HG03280 (cell line): ENCODE data around the gene AIM2.
"Not testable (repeated sequence)": the region's sequence is repeated elsewhere in the genome, so short reads cannot be mapped to it uniquely, and the experiment has no call there.

Source experiments
- ATAC-seq: cut with Tn5 transposase; IDR thresholded peaks from one replicate; pipeline ENCODE4 v1.9.1; 2021; ENCODE audit warnings: mild to moderate bottlenecking, moderate library complexity; ENCODE audit not compliant: unreplicated experiment

AIM2 gene

GRCh38 chr1:159076438-159077119 lies at the start of gene AIM2:
AIM2 (minus strand) TSS chr1:159076766; CDS start chr1:159073499, 3,267 bp downstream.
- ATAC-seq, result peak; percentile 89

- ATAC-seq, result no peak
These were observed 47.0 kb upstream of the AIM2 start for GRCh38 chr1:159123587-159123986.

- peak; percentile 75 for ATAC-seq
These were observed 45.5 kb upstream of the AIM2 start for GRCh38 chr1:159122005-159122621.

GRCh38 chr1:159121526-159121925 lies 45.0 kb upstream of the AIM2 start:
- ATAC-seq, result peak; percentile 45

- ATAC-seq, result no peak
These were observed 43.8 kb upstream of the AIM2 start for GRCh38 chr1:159120317-159120716.

GRCh38 chr1:159113596-159114433 lies 37.2 kb upstream of the AIM2 start:
- ATAC-seq, result no peak

- not testable (repeated sequence) for ATAC-seq
These were observed 26.5 kb upstream of the AIM2 start for GRCh38 chr1:159103021-159103420.

GRCh38 chr1:159100589-159100988 lies 24.0 kb upstream of the AIM2 start:
- ATAC-seq, result no peak

- no peak for ATAC-seq
These were observed 22.0 kb upstream of the AIM2 start for GRCh38 chr1:159098596-159098995.

GRCh38 chr1:159092036-159092760 lies 15.6 kb upstream of the AIM2 start:
- no peak for ATAC-seq

GRCh38 chr1:159091607-159092031 lies 15.1 kb upstream of the AIM2 start:
- ATAC-seq, result no peak

- no peak for ATAC-seq
These were observed 14.6 kb upstream of the AIM2 start for GRCh38 chr1:159091180-159091560.

- no peak for ATAC-seq
These were observed 14.0 kb upstream of the AIM2 start for GRCh38 chr1:159090286-159091179.

- peak; percentile 52 for ATAC-seq
These were observed 12.7 kb upstream of the AIM2 start for GRCh38 chr1:159089184-159089791.

GRCh38 chr1:159088546-159089183 lies 12.1 kb upstream of the AIM2 start:
- ATAC-seq, result peak; percentile 46

GRCh38 chr1:159088050-159088449 lies 11.5 kb upstream of the AIM2 start:
- no peak for ATAC-seq

GRCh38 chr1:159084867-159085266 lies 8.3 kb upstream of the AIM2 start:
- no peak for ATAC-seq

GRCh38 chr1:159084152-159084551 lies 7.6 kb upstream of the AIM2 start:
- ATAC-seq, result no peak

GRCh38 chr1:159083013-159083412 lies 6.4 kb upstream of the AIM2 start:
- ATAC-seq, result no peak
